ENCODE measurements around the gene ENTREP1. TPM values are rescaled to one million over a fixed set of nuclear protein-coding genes. Genes with fewer than 3 reads are reported as not detected.
"Not testable (repeated sequence)": the region's sequence is repeated elsewhere in the genome, so short reads cannot be mapped to it uniquely, and the experiment has no call there.

ENTREP1 gene
- total and polyA plus RNA-seq, 2 experiments from 2014 or later = 5.7 to 10.0 TPM

DNA sequence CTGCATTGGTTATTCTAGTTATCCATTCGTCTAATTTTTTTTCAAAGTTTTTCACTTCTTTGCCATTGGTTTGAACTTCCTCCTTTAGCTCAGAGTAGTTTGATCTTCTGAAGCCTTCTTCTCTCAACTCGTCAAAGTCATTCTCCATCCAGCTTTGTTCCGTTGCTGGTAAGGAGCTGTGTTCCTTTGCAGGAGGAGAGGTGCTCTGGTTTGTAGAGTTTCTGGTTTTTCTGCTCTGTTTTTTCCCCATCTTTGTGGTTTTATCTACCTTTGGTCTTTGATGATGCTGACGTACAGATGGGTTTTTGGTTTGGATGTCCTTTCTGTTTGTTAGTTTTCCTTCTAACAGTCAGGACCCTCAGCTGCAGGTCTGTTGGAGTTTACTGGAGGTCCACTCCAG lies 114.6 kb downstream of the ENTREP1 start:
- peaks cover 19% of the 10 kb centered on the region for H3K36me3 Mint-ChIP-seq (ENCODE audit: low read depth)
- H3K27me3 ChIP-seq (ENCODE audit: insufficient read depth); H3K4me1 ChIP-seq (ENCODE audit: insufficient read depth); H3K4me3 Mint-ChIP-seq; H3K79me2 ChIP-seq (replicated peaks; ENCODE audit: insufficient read depth); H3K27me3 Mint-ChIP-seq (ENCODE audit: insufficient read depth, low read depth, poor library complexity); H3K36me3 ChIP-seq (ENCODE audit: insufficient read depth); DNase-seq (ENCODE audit: low spot score); H3K4me1 Mint-ChIP-seq; H3K4me3 ChIP-seq; H4K20me1 ChIP-seq (replicated peaks; ENCODE audit: insufficient read depth); H3F3A ChIP-seq (replicated peaks; ENCODE audit: low read depth); H3K27ac Mint-ChIP-seq; H3K9me2 ChIP-seq (ENCODE audit: insufficient read depth); ATAC-seq; H3K27ac ChIP-seq (ENCODE audit: low read depth); H3K4me2 ChIP-seq; H2AFZ ChIP-seq: not testable (repeated sequence)
- H3K9me3 Mint-ChIP-seq = peaks cover 24% of the 10 kb centered on the region

DNA sequence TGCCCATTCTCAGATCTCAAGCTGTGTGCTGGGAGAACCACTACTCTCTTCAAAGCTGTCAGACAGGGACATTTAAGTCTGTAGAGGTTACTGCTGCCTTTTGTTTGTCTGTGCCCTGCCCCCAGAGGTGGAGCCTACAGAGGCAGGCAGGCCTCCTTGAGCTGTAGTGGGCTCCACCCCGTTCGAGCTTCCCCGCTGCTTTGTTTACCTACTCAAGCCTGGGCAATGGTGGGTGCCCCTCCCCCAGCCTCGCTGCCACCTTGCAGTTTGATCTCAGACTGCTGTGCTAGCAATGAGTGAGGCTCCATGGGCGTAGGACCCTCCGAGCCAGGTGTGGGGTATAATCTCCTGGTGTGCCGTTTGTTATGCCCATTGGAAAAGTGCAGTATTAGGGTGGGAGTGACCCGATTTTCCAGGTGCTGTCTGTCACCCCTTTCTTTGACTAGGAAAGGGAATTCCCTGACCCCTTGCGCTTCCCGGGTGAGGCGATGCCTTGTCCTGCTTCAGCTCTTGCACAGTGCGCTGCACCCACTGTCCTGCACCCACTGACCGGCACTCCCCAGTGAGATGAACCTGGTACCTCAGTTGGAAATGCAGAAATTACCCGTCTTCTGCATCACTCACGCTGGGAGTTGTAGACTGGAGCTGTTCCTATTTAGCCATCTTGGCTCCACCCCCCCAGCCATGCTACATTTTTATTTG lies 115.4 kb downstream of the ENTREP1 start:
- Mint-ChIP-seq H3K36me3 (ENCODE audit: low read depth) (peaks cover 19% of the 10 kb centered on the region), H3K9me3 (peaks cover 24% of the 10 kb centered on the region)
- not testable (repeated sequence) for H3K27ac ChIP-seq (ENCODE audit: low read depth); H3K27me3 Mint-ChIP-seq (ENCODE audit: insufficient read depth, low read depth, poor library complexity); H2AFZ ChIP-seq; H3K27ac Mint-ChIP-seq; H3F3A ChIP-seq (replicated peaks; ENCODE audit: low read depth); H3K4me1 ChIP-seq (ENCODE audit: insufficient read depth); H3K4me3 Mint-ChIP-seq; H3K4me1 Mint-ChIP-seq; ATAC-seq; H3K27me3 ChIP-seq (ENCODE audit: insufficient read depth); H3K36me3 ChIP-seq (ENCODE audit: insufficient read depth); H3K9me2 ChIP-seq (ENCODE audit: insufficient read depth); DNase-seq (ENCODE audit: low spot score); H4K20me1 ChIP-seq (replicated peaks; ENCODE audit: insufficient read depth); H3K4me3 ChIP-seq; H3K79me2 ChIP-seq (replicated peaks; ENCODE audit: insufficient read depth); H3K4me2 ChIP-seq

Other genes with a start within 250 kb of the ENTREP1 start
- gene TJP2, start 150.9 kb upstream of the ENTREP1 start, total RNA-seq (2014; rRNA removed; shearing (Covaris generic)) = 176 and 234 TPM in 2 replicates
- gene TJP2, start 150.9 kb upstream of the ENTREP1 start, polyA plus RNA-seq (2016; fragmentation: Nextera tagmentation; extraction: Ambion mirVana) = 34.9 and 37.6 TPM in 2 replicates

Data from GM23338 (cell line).